ENCODE results near the gene EGLN3.
"Not testable (repeated sequence)": the region's sequence is repeated elsewhere in the genome, so short reads cannot be mapped to it uniquely, and the experiment has no call there.

The EGLN3 gene

GRCh38 chr14:33962466-33962865 is 11.6 kb upstream of the EGLN3 start:
- not testable (repeated sequence) for DNase-seq

- DNase-seq: peak in 19 of 56 donors; percentile 5 to 72 (median 23)
Measured at GRCh38 chr14:33962016-33962415, 11.1 kb upstream of the EGLN3 start.

- DNase-seq: peak in 47 of 56 donors; percentile 7 to 89 (median 53)
Measured at GRCh38 chr14:33959692-33960151, 8.8 kb upstream of the EGLN3 start.

GRCh38 chr14:33958605-33959226 is 7.8 kb upstream of the EGLN3 start:
- no peak for DNase-seq

- DNase-seq: no peak
Measured at GRCh38 chr14:33957993-33958392, 7.1 kb upstream of the EGLN3 start.

- DNase-seq: no peak
Measured at GRCh38 chr14:33957299-33957698, 6.4 kb upstream of the EGLN3 start.

GRCh38 chr14:33956640-33957039 is 5.8 kb upstream of the EGLN3 start:
- DNase-seq: no peak

GRCh38 chr14:33954016-33954598 is 3.2 kb upstream of the EGLN3 start:
- DNase-seq: no peak

- no peak for DNase-seq
Measured at GRCh38 chr14:33952541-33952940, 1.7 kb upstream of the EGLN3 start.

GRCh38 chr14:33951183-33951840 is 438 bp upstream of the EGLN3 start:
- DNase-seq: no peak

- DNase-seq: no peak
Measured at GRCh38 chr14:33949411-33949893, 1.4 kb downstream of the EGLN3 start.

GRCh38 chr14:33948869-33949408 is 1.9 kb downstream of the EGLN3 start:
- DNase-seq: no peak

- no peak for DNase-seq
Measured at GRCh38 chr14:33948145-33948868, 2.6 kb downstream of the EGLN3 start.

GRCh38 chr14:33946679-33947476 is 4.0 kb downstream of the EGLN3 start:
- no peak for DNase-seq

GRCh38 chr14:33945210-33946088 is 5.4 kb downstream of the EGLN3 start:
- DNase-seq: no peak

- DNase-seq: peak in 34 of 56 donors; percentile 10 to 90 (median 36)
Measured at GRCh38 chr14:33943096-33943883, 7.6 kb downstream of the EGLN3 start.

GRCh38 chr14:33941718-33942117 is 9.2 kb downstream of the EGLN3 start:
- DNase-seq: no peak

- DNase-seq: peak in 9 of 56 donors; percentile 10 to 40 (median 26)
Measured at GRCh38 chr14:33940561-33941011, 10.3 kb downstream of the EGLN3 start.

All from amygdala (tissue), 56 donors.